NCI-H446 (cell line): ENCODE results near the gene PGA3.
"Not testable (repeated sequence)": the region's sequence is repeated elsewhere in the genome, so short reads cannot be mapped to it uniquely, and the experiment has no call there.

Experiments used
- DNase-seq, 2 experiments: peaks; one replicate each; lab custom pipeline; 2025; lab: John Stamatoyannopoulos, UW

The PGA3 gene

GRCh38 chr11:61171907-61172306, 31.4 kb upstream of the PGA3 start:
- DNase-seq: no peak

GRCh38 chr11:61172356-61172755, 31.0 kb upstream of the PGA3 start:
- no peak for DNase-seq

- DNase-seq: no peak
These were observed 30.4 kb upstream of the PGA3 start for GRCh38 chr11:61172888-61173287.

GRCh38 chr11:61173456-61173855, 29.9 kb upstream of the PGA3 start:
- DNase-seq: peak in 1 of 2 experiments; percentile 60

- DNase-seq: no peak
These were observed 29.0 kb upstream of the PGA3 start for GRCh38 chr11:61174273-61174672.

- no peak for DNase-seq
These were observed 28.4 kb upstream of the PGA3 start for GRCh38 chr11:61174949-61175348.

- DNase-seq: no peak
These were observed 26.9 kb upstream of the PGA3 start for GRCh38 chr11:61176446-61176845.

GRCh38 chr11:61180205-61180604, 23.1 kb upstream of the PGA3 start:
- DNase-seq: not testable (repeated sequence)

GRCh38 chr11:61181489-61181888, 21.8 kb upstream of the PGA3 start:
- no peak for DNase-seq

- no peak for DNase-seq
These were observed 19.7 kb upstream of the PGA3 start for GRCh38 chr11:61183645-61184044.

- DNase-seq: no peak
These were observed 16.8 kb upstream of the PGA3 start for GRCh38 chr11:61186504-61186903.

- DNase-seq: peak; percentile 62 to 84
These were observed 15.7 kb upstream of the PGA3 start for GRCh38 chr11:61187505-61188130.

GRCh38 chr11:61189933-61190332, 13.4 kb upstream of the PGA3 start:
- no peak for DNase-seq

GRCh38 chr11:61193596-61193995, 9.7 kb upstream of the PGA3 start:
- DNase-seq: no peak

GRCh38 chr11:61194169-61194671, 9.1 kb upstream of the PGA3 start:
- no peak for DNase-seq

- no peak for DNase-seq
These were observed 8.2 kb upstream of the PGA3 start for GRCh38 chr11:61194981-61195695.

- no peak for DNase-seq
These were observed 7.6 kb upstream of the PGA3 start for GRCh38 chr11:61195719-61196118.

GRCh38 chr11:61198361-61198760, 5.0 kb upstream of the PGA3 start:
- no peak for DNase-seq

- DNase-seq: no peak
These were observed 4.3 kb upstream of the PGA3 start for GRCh38 chr11:61198948-61199523.

GRCh38 chr11:61201476-61201875, 1.8 kb upstream of the PGA3 start:
- DNase-seq: no peak

- not testable (repeated sequence) for DNase-seq
These were observed 558 bp downstream of the PGA3 start for GRCh38 chr11:61203873-61204272.

GRCh38 chr11:61204502-61205059, 1.3 kb downstream of the PGA3 start:
- not testable (repeated sequence) for DNase-seq
